Colon (tissue), 2 donors: ENCODE measurements around the gene C1RL.

Source experiments
- FAIRE-seq: peaks from 2 replicates; lab custom pipeline; 2012; peaks lifted over from hg19 to GRCh38; lab: Jason Lieb, UNC
- donor health status: control.
- donor health status: control.

The C1RL gene

GRCh38 chr12:7136676-7137075 lies 27.7 kb upstream of the C1RL start:
- FAIRE-seq = no peak

GRCh38 chr12:7136071-7136470 lies 27.1 kb upstream of the C1RL start:
- no peak for FAIRE-seq

- FAIRE-seq = no peak
Observed at GRCh38 chr12:7134396-7135166, 25.6 kb upstream of the C1RL start.

- no peak for FAIRE-seq
Observed at GRCh38 chr12:7131502-7131866, 22.5 kb upstream of the C1RL start.

- no peak for FAIRE-seq
Observed at GRCh38 chr12:7130701-7131501, 21.9 kb upstream of the C1RL start.

- FAIRE-seq = no peak
Observed at GRCh38 chr12:7129872-7130691, 21.1 kb upstream of the C1RL start, which contains the start of gene CLSTN3. Gene CLSTN3, plus strand, starts transcription at chr12:7130371. Its CDS starts 278 bp downstream, at chr12:7130649.

- no peak for FAIRE-seq
Observed at GRCh38 chr12:7129287-7129871, 20.4 kb upstream of the C1RL start.

GRCh38 chr12:7128681-7129286 lies 19.8 kb upstream of the C1RL start, which contains the start of gene RBP5:
Gene RBP5, minus strand, starts transcription at chr12:7128889. Its CDS starts 114 bp downstream, at chr12:7128775.
- FAIRE-seq = no peak

- FAIRE-seq = no peak
Observed at GRCh38 chr12:7127916-7128626, 19.1 kb upstream of the C1RL start.

- no peak for FAIRE-seq
Observed at GRCh38 chr12:7125632-7126227, 16.7 kb upstream of the C1RL start.

- FAIRE-seq = no peak
Observed at GRCh38 chr12:7123806-7124522, 14.9 kb upstream of the C1RL start.

GRCh38 chr12:7122811-7123769 lies 14.1 kb upstream of the C1RL start:
- no peak for FAIRE-seq

GRCh38 chr12:7121324-7121723 lies 12.3 kb upstream of the C1RL start:
- no peak for FAIRE-seq

- FAIRE-seq = no peak
Observed at GRCh38 chr12:7120166-7120565, 11.2 kb upstream of the C1RL start.

- no peak for FAIRE-seq
Observed at GRCh38 chr12:7118881-7119280, 9.9 kb upstream of the C1RL start.

GRCh38 chr12:7117670-7118069 lies 8.7 kb upstream of the C1RL start:
- FAIRE-seq = no peak

GRCh38 chr12:7116916-7117315 lies 7.9 kb upstream of the C1RL start:
- no peak for FAIRE-seq

- no peak for FAIRE-seq
Observed at GRCh38 chr12:7116196-7116595, 7.2 kb upstream of the C1RL start.

- no peak for FAIRE-seq
Observed at GRCh38 chr12:7114851-7115250, 5.8 kb upstream of the C1RL start.
